ENCODE measurements around the gene CRTC3.

Gene CRTC3

DNA sequence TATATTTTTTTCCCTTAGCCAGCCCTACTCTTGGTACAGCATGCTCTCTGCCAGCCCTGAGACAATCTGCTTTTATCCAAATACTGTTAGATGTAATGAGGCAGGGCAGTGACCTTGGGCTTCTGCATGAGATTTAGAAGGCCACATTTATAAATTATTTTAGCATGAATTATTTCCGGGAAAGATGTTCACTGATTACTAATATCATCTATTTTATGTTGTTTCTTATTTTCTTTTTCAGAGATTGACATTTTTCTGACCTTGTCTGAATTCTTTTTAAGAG is 23.1 kb downstream of the CRTC3 start:
- no peaks in the 10 kb centered on the region for H3K36me3 ChIP-seq (ENCODE audit: insufficient read depth, low read length)
- H3K4me3 ChIP-seq (ENCODE audit: low read length), result peak overlapping the region; percentile 33
- H3K4me1 ChIP-seq (ENCODE audit: control insufficient read depth, insufficient read depth, low read length), result peaks cover 56% of the 10 kb centered on the region
- peak overlapping the region; percentile 68 for H3K4me2 ChIP-seq (ENCODE audit: low read length)
- H3K9me3 ChIP-seq (replicated peaks; ENCODE audit: low read length), result no peaks in the 10 kb centered on the region
- peak overlapping the region; percentile 85 for H3K9ac ChIP-seq (ENCODE audit: low read depth, low read length)
- no peaks in the 10 kb centered on the region for H3K27me3 ChIP-seq (ENCODE audit: control insufficient read depth, insufficient read depth, low read length)

DNA sequence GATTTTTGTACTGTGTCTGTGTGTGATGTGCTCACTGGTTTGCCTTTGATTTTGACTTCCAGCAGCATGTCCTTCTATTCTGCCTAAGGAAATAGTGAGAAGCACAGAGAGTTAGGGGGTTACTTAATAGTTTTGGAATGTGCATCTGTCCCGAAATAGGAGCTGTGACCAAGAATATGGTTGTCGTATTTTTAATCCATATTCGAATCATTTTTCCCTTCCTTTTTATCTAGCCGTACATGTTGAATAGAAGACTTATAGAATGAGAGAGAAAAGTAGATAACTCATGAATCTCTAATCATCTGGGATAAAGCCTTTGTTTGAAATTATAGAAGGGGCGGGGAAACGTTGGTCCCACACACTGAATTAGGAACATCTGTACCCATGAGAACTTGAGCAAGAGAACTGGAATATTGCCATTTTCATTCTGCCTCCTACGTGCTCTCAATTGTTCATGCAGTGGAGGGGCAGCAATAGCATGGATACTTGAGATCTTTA is 23.6 kb downstream of the CRTC3 start:
- Histone ChIP-seq H3K4me3 (ENCODE audit: low read length) (peak overlapping the region; percentile 33), H3K27me3 (ENCODE audit: control insufficient read depth, insufficient read depth, low read length) (no peaks in the 10 kb centered on the region), H3K9ac (ENCODE audit: low read depth, low read length) (peak overlapping the region; percentile 85), H3K4me2 (ENCODE audit: low read length) (peak overlapping the region; percentile 68), H3K9me3 (replicated peaks; ENCODE audit: low read length) (no peaks in the 10 kb centered on the region), H3K36me3 (ENCODE audit: insufficient read depth, low read length) (no peaks in the 10 kb centered on the region), H3K4me1 (ENCODE audit: control insufficient read depth, insufficient read depth, low read length) (peaks cover 60% of the 10 kb centered on the region)

DNA sequence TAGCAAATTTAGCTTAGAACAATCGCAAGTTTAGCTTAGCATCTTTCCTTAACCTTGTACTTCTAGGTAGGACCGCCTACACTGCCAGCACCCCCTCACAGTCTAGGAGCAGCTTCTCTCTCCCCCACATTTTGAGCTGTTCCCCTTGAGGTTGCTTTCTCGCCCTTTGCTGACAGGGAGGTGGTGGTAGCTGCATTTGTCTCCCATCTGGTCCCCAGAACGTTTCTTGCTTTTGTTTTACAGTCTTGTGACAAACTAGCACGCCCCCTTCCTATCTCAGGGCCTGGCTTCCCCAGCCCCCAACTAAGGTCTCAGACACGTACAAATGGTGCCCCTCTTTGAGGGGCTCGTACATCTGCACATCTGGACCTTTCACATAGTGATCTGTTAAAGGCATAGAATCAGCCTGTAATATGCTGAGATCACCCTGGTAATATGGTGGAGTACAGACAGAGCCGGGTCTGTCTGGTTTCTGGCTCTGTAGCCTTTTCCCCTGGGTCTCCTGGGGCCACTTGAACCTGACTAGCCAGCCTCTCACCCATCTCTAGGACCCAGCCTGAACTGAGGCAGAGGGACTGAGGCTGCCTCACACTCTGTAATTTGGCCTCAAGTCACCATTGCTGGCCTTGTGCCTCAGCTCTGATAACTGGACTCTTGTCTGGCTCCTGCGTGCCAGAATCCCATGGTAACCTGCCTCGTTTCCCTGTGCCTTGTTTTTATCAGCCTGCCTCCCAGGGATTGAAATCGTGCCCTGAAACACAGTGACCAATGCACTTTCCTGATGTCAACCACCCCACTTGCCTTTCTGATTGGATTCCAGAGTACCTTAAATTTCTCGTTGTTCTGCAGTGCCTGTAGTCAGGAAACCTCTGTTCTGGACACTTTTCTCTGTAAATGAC is 27.7 kb downstream of the CRTC3 start:
- Histone ChIP-seq H3K27me3 (ENCODE audit: control insufficient read depth, insufficient read depth, low read length) (no peaks in the 10 kb centered on the region), H3K4me1 (ENCODE audit: control insufficient read depth, insufficient read depth, low read length) (peaks cover 68% of the 10 kb centered on the region), H3K4me3 (ENCODE audit: low read length) (no peak overlapping the region), H3K36me3 (ENCODE audit: insufficient read depth, low read length) (no peaks in the 10 kb centered on the region), H3K9ac (ENCODE audit: low read depth, low read length) (peak overlapping the region; percentile 19), H3K9me3 (replicated peaks; ENCODE audit: low read length) (no peaks in the 10 kb centered on the region), H3K4me2 (ENCODE audit: low read length) (peak overlapping the region; percentile 1)

DNA sequence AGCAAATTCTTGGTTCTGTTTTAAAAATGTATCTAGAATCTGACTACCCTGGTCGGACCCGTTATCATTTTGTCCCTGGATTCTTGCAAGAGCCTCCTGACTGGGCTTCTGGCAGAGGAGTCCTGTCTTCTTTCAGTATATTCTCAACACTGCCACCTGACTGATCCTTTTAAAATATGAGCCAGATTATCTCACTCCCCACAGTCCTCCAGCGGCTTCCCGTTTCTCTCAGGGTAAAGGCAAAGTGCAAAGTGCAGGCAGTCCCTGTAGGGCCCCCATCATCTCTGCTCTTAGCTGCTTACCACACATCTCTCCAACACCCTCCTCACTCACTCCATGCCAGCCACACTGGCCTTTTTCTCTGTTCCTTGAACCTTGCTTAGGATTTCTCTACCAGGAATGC is 28.4 kb downstream of the CRTC3 start:
- Histone ChIP-seq H3K4me1 (ENCODE audit: control insufficient read depth, insufficient read depth, low read length) (peaks cover 60% of the 10 kb centered on the region), H3K9me3 (replicated peaks; ENCODE audit: low read length) (no peaks in the 10 kb centered on the region), H3K9ac (ENCODE audit: low read depth, low read length) (no peak overlapping the region), H3K4me3 (ENCODE audit: low read length) (no peak overlapping the region), H3K4me2 (ENCODE audit: low read length) (no peak overlapping the region), H3K27me3 (ENCODE audit: control insufficient read depth, insufficient read depth, low read length) (no peaks in the 10 kb centered on the region), H3K36me3 (ENCODE audit: insufficient read depth, low read length) (no peaks in the 10 kb centered on the region)

DNA sequence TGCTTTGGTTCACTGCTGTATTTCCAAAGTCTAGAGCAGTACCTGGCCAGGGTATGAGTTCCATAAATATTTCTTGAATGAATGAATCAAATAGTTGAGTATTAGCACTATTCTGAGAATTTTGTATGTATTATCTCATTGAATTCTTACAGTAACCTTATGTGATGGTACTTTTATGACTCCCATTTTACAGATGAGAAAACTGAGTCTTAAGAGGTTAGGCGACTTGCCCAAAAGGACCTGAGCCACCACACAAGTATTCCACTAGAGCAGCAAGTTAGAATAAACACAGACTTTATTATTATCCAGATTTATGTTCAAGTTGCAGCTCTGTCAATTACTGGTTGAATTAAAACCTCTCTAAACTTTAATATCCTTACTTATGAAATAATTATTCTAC is 29.4 kb downstream of the CRTC3 start:
- Histone ChIP-seq H3K4me1 (ENCODE audit: control insufficient read depth, insufficient read depth, low read length) (peaks cover 51% of the 10 kb centered on the region), H3K36me3 (ENCODE audit: insufficient read depth, low read length) (no peaks in the 10 kb centered on the region), H3K4me3 (ENCODE audit: low read length) (no peak overlapping the region), H3K27me3 (ENCODE audit: control insufficient read depth, insufficient read depth, low read length) (no peaks in the 10 kb centered on the region), H3K9ac (ENCODE audit: low read depth, low read length) (no peak overlapping the region), H3K9me3 (replicated peaks; ENCODE audit: low read length) (no peaks in the 10 kb centered on the region), H3K4me2 (ENCODE audit: low read length) (no peak overlapping the region)

DNA sequence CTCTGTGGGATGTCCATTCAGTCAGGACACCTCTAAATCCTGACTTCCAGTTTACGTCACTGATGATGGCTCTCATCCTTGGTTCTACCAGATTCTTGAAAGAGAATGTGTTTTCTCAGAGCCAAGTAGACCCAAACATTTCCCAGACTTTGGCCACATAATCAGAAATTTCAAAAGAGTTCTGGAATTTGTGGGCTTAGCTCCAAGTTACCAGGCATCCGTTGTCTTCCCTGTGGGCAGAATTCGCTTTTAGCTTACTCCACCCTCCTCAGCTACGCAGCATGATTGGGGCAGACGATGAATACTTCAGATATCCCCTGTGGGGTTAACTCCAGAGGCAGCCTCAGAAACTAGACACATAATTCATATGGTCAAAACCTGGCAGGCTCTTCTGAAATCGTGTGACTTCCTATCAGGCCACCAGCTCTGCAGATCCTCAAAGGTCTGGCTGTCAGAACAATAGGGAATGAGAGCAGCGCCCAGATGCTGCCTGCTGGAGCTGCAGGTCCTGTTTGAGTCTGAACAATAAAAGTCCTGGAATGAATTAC is 30.6 kb downstream of the CRTC3 start:
- peak overlapping the region; percentile 51 for H3K9ac ChIP-seq (ENCODE audit: low read depth, low read length)
- H3K9me3 ChIP-seq (replicated peaks; ENCODE audit: low read length), result no peaks in the 10 kb centered on the region
- peaks cover 48% of the 10 kb centered on the region for H3K4me1 ChIP-seq (ENCODE audit: control insufficient read depth, insufficient read depth, low read length)
- no peaks in the 10 kb centered on the region for H3K27me3 ChIP-seq (ENCODE audit: control insufficient read depth, insufficient read depth, low read length)
- H3K36me3 ChIP-seq (ENCODE audit: insufficient read depth, low read length), result no peaks in the 10 kb centered on the region
- peak overlapping the region; percentile 53 for H3K4me2 ChIP-seq (ENCODE audit: low read length)
- no peak overlapping the region for H3K4me3 ChIP-seq (ENCODE audit: low read length)

DNA sequence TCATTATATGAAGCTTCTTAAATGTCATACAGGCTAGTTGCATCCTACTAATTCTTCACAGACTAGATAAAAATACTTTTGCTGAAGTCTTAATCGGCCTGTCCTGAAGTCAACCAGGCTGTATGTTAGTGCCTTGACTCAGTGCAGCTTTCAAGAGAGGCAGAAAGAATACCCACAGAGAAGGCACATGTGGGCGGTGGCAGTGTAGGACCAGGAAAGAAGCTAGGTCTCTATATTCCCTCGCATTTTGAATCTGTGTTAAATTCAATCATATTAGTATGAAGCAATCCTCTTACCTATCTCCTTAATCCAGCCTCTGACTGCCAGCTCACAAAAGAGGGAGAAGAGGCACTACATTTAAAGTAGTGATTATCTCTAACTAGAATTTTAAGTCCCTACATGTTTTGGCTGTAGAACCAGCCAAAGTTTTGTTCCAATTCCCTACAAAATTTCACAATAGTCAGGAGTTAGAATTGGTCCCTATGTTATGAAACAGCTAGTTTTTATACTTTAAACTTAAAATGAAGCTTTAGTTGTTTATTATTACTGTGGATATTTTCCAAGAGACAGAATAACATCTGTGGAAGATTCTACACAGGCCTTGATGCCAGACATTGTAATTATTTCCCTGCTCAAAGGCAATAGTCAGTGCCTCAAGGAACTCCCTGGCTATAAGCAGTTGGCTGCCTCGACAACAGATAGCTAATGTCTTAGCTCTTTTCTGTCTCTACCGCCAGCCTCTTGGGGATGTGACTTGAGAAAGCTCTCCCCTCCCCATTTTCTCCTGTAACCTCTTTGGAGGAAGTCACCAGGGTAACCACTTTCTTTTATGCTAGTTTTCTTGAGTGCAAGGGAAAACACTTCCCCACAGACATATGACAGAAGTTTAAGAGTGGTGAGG is 31.9 kb downstream of the CRTC3 start:
- H3K4me1 ChIP-seq (ENCODE audit: control insufficient read depth, insufficient read depth, low read length), result peaks cover 42% of the 10 kb centered on the region

DNA sequence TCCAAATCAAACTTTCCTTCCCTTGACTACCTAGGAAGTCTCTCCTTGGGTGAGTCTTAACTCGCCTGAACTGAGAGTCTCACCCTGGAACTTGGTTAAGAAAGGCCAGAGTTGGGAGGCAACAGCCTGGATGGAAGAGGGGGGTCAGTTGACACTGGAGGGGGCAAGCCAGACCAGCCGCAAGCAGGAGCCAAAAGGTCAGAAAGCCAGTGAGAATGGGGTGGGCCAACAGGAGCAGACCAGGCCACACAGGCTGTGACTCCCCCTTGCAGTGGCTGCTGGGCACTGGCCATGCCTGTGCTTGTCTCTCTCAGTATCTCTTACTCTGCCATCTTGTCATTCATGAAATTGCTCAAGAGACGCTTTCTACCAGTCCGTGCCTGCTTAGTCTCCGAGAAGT is 32.9 kb downstream of the CRTC3 start:
- H3K4me1 ChIP-seq (ENCODE audit: control insufficient read depth, insufficient read depth, low read length), result peaks cover 34% of the 10 kb centered on the region
- no peaks in the 10 kb centered on the region for H3K9me3 ChIP-seq (replicated peaks; ENCODE audit: low read length)
- no peaks in the 10 kb centered on the region for H3K27me3 ChIP-seq (ENCODE audit: control insufficient read depth, insufficient read depth, low read length)
- H3K9ac ChIP-seq (ENCODE audit: low read depth, low read length), result no peak overlapping the region
- H3K36me3 ChIP-seq (ENCODE audit: insufficient read depth, low read length), result no peaks in the 10 kb centered on the region
- H3K4me3 ChIP-seq (ENCODE audit: low read length), result no peak overlapping the region
- no peak overlapping the region for H3K4me2 ChIP-seq (ENCODE audit: low read length)

More for the DNA sequence above, 31.9 kb downstream of the CRTC3 start:
- no peaks in the 10 kb centered on the region for H3K27me3 ChIP-seq (ENCODE audit: control insufficient read depth, insufficient read depth, low read length)
- no peaks in the 10 kb centered on the region for H3K9me3 ChIP-seq (replicated peaks; ENCODE audit: low read length)
- no peak overlapping the region for H3K4me3 ChIP-seq (ENCODE audit: low read length)
- no peak overlapping the region for H3K4me2 ChIP-seq (ENCODE audit: low read length)
- no peaks in the 10 kb centered on the region for H3K36me3 ChIP-seq (ENCODE audit: insufficient read depth, low read length)
- H3K9ac ChIP-seq (ENCODE audit: low read depth, low read length), result peak overlapping the region; percentile 51

DNA sequence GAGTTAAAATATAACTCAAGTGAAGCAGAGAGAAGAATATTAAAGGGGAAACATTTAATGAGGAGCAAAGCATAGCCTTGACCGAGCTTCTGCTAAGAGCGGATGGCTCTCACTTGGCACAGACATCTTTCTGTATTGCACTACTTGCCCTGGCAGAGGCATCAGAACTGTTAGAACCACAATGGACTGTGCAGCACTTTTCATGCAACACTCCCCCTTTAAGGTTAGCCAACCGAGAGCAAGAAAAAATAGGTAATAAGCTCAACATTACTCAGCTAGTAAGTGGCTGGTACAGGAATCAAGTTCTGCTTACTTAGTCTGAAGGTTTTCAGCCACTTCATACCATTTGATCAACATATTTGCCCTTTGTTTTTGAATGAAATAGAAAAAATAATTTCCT is 33.7 kb downstream of the CRTC3 start:
- Histone ChIP-seq H3K36me3 (ENCODE audit: insufficient read depth, low read length) (no peaks in the 10 kb centered on the region), H3K9me3 (replicated peaks; ENCODE audit: low read length) (no peaks in the 10 kb centered on the region), H3K4me2 (ENCODE audit: low read length) (no peak overlapping the region), H3K4me1 (ENCODE audit: control insufficient read depth, insufficient read depth, low read length) (peaks cover 26% of the 10 kb centered on the region), H3K9ac (ENCODE audit: low read depth, low read length) (no peak overlapping the region), H3K27me3 (ENCODE audit: control insufficient read depth, insufficient read depth, low read length) (no peaks in the 10 kb centered on the region), H3K4me3 (ENCODE audit: low read length) (no peak overlapping the region)

DNA sequence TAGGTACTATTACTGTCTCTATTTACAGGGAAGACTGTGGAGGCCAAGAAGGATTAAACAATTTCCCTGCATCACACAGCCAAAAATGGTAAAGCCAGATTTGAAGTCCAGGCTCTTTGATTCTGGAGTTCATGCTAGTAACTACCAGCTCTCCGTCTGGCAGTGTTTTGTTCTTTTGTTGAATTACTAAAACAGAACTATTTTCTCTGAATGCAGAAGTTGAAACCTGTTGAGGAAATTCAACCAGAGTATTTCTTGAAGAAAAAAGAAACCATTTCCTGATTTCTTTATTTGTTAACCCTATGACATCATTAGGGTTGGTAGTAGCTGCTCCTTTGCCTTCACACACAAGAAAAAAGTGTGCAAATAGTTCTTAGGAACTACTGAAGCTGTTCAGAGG is 34.3 kb downstream of the CRTC3 start:
- H3K4me2 ChIP-seq (ENCODE audit: low read length), result no peak overlapping the region
- no peaks in the 10 kb centered on the region for H3K9me3 ChIP-seq (replicated peaks; ENCODE audit: low read length)
- no peaks in the 10 kb centered on the region for H3K36me3 ChIP-seq (ENCODE audit: insufficient read depth, low read length)
- H3K27me3 ChIP-seq (ENCODE audit: control insufficient read depth, insufficient read depth, low read length), result no peaks in the 10 kb centered on the region
- no peak overlapping the region for H3K4me3 ChIP-seq (ENCODE audit: low read length)
- H3K9ac ChIP-seq (ENCODE audit: low read depth, low read length), result no peak overlapping the region
- peaks cover 26% of the 10 kb centered on the region for H3K4me1 ChIP-seq (ENCODE audit: control insufficient read depth, insufficient read depth, low read length)

DNA sequence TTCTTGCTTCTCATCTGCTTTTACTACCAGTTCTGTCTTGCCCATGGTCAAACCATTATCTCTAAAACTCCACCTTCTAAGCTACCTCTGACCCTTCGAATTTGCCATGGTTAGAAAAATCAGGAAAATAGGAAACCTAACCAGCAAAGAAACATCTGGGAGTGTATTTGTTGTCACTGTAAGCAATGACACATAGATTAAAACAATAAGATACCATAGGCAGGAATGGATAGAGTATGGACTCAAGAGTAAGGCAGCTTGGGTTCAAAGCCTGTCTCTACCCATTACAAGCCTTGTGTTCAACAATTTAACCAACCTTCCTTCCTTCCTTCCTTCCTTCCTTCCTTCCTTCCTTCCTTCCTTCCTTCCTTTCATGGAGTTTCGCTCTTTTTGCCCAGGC is 34.9 kb downstream of the CRTC3 start:
- H3K36me3 ChIP-seq (ENCODE audit: insufficient read depth, low read length), result no peaks in the 10 kb centered on the region
- H3K9me3 ChIP-seq (replicated peaks; ENCODE audit: low read length), result no peaks in the 10 kb centered on the region
- no peak overlapping the region for H3K4me3 ChIP-seq (ENCODE audit: low read length)
- no peak overlapping the region for H3K4me2 ChIP-seq (ENCODE audit: low read length)
- H3K4me1 ChIP-seq (ENCODE audit: control insufficient read depth, insufficient read depth, low read length), result peaks cover 24% of the 10 kb centered on the region
- H3K9ac ChIP-seq (ENCODE audit: low read depth, low read length), result no peak overlapping the region
- H3K27me3 ChIP-seq (ENCODE audit: control insufficient read depth, insufficient read depth, low read length), result no peaks in the 10 kb centered on the region
